Activated naive CD4-positive, alpha-beta T cell treated with Interleukin-2 at 50 U/mL for 16 hours (primary cell): ENCODE measurements around the gene TREML1.
"Not testable (repeated sequence)": the region's sequence is repeated elsewhere in the genome, so short reads cannot be mapped to it uniquely, and the experiment has no call there.

Experiments used
- DNase-seq: peaks from one replicate; pipeline ENCODE4 v3.0.0-alpha.2; 2020

Gene TREML1

DNA sequence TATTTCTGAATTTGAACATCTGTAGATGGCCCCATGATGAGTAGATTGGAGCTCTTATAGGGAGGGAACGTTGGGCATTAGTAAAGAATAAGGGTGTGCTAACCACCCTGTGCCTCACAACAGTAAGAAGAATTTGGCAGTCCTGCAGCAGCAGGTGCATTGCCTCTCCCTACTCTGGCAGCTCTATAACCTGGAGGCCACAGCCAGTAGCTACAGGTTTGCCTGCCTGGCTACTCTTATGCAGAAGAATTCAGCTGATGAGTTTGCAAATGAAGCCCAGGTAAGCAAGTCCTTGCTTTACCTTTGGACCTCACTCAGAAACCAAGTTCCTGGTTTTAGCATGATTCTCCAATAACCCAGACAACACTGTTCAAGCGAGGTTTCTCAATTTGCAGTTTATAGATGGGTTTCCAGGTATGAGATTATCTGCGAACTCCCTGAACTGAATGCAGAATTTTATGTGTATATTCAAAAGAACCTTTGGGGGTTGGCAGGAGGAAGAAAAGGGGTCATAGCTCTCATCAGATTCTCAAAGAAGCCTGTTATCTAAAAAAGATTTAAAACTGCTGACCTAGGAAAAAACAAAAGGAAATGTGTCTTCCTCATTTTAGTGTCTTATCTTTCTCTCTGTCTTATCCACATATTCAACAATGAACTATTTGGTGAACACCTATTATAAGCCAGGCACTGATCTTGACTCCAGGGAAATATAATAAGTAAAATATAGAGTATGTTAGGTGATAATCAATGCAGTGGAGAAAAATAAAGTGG is 18.9 kb downstream of the TREML1 start:
- no peak for DNase-seq

DNA sequence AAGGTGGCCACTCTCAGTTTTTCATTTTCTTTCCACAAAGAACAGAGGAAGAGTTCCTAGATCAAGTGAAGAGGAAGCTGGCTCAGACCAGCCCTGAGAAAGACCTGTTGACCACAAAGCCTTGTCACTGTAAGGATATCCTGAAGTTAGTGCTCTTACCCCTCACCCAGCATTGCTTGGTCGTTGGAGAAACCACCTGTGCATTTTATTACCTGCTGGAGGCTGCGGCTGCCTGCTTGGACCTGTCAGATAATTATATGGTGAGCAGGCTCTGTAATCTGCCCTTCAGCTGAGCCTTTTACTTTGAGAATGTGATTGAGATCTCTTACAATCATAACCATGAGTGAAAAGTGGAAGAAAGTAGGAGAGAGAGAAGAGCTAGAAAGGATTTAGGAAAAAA is 21.9 kb downstream of the TREML1 start:
- no peak for DNase-seq

DNA sequence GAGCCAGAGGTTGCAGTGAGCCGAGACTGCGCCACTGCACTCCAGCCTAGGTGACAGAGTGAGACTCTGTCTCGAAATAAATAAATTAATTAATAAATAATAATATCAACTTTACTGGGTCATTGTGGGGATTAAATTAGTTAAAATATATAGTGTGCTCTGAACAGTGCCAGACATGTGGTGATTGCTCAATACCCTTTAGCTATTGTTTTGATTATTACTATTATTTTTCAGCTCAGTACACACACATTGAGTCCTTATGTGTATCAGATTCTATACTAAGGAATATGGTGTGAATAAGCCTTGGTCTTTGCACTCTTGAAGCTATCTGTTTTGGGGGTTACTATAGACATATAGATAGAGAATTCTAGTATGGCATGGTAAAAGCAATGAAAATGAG is 28.9 kb downstream of the TREML1 start:
- DNase-seq: no peak

- no peak for DNase-seq
Measured at GRCh38 chr6:41122918-41123317, 31.2 kb downstream of the TREML1 start.

DNA sequence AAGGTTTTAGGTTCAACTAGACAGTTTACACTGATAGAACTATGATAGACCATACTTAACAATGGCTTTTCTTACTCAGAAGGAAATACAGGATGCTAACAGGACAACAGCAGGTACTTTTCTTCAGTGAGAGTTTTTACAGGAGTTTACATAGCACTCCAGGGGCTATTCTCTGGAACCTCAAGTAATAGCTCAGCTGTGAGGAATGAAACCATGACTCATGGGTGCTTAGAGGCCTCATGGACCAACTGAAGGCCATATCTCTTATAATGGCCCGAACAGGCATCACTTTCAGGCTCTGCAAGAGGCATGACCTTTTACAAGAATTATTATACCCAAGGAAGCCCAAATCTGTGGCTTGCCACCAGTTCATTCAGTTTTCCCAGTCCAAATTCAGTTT is 31.8 kb downstream of the TREML1 start:
- DNase-seq: no peak

DNA sequence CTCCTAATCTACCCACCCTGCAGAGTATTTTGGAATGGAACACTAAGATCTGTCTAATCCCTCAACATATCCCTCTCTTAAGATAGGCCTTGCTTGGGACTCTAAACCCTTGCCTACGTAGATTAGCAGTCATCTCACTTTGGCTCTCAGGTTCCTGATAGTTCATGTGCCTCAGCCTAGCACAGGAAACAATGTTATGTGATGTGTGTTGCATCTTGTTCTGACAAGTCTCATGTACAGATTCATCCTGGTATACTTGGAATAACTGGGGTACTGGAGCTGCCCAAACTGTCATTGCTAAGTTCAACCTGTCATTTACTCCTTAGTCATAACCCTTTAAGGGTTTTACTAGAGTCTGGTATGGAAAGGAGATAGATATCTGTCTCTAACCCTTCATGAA is 34.1 kb downstream of the TREML1 start:
- DNase-seq: no peak

- no peak for DNase-seq
Measured at GRCh38 chr6:41119508-41119907, 34.6 kb downstream of the TREML1 start.

GRCh38 chr6:41115027-41115426 is 39.1 kb downstream of the TREML1 start:
- not testable (repeated sequence) for DNase-seq

DNA sequence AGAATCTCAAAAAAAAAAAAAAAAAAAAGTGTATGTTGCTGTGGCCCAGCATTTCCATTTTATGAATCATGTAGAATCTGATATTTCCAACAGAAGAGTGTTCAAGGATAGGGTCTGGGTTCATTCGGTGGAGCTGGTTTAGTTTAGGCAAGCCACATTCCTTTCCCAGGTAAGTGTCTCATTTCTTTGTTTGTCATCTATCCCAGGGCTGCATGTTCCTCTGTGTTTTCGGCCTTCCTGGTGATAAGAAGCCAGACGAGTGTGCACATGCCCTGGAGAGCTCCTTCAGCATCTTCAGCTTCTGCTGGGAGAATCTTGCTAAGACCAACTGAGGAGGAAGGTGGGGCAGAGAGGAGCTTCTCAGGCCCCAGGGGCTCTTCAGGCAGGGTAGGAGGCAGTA is 43.1 kb downstream of the TREML1 start:
- DNase-seq: no peak

DNA sequence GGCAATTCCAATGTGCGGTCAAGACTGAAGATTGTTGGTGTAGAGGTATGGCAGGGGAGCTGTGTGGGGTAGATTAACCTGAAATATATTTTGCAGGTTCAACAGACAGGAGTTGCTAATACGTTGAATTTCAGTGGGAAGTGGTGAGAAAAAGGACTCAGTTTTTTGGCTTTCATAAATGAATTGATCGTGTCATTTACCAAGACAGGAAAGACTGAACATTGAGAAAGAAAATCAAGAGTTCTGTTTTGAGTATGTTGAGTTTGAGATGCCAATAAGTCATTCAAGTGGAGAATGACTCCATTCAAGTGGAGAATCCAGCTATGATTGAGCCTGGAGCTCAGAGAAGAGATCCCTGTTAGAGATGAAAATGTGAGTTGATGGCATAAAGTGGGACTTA is 50.3 kb downstream of the TREML1 start:
- no peak for DNase-seq

GRCh38 chr6:41100871-41101287 is 53.3 kb downstream of the TREML1 start:
- peak; percentile 37 for DNase-seq
